Measurements from ENCODE around the gene ATP10A. TPM values are rescaled to one million over a fixed set of nuclear protein-coding genes. Genes with fewer than 3 reads are reported as not detected.

Gene ATP10A
- total RNA-seq, 4 donors from 2014 or later = 8.1 to 36.0 (median 17.9) TPM

- DNase-seq (ENCODE audit: low spot score in 2 of 2) = no peak
- peaks cover 0 to 55% (median 3%) of the 10 kb centered on the region in 4 donors for H3K4me1 ChIP-seq
- no peaks in the 10 kb centered on the region for H3K9me3 ChIP-seq
- H3K36me3 ChIP-seq = no peaks in the 10 kb centered on the region
- H3K27me3 ChIP-seq = no peaks in the 10 kb centered on the region
- H3K4me3 ChIP-seq = no peak overlapping the region
- WGBS, 2 donors = 54 to 71% methylated on average over 19 of the region's 19 CpGs
- TF ChIP-seq EP300 (IDR thresholded peaks at IDR 0.05) (no peak), POLR2A (IDR thresholded peaks at IDR 0.05) (no peak), CTCF (IDR thresholded peaks at IDR 0.05) (no peak)
- H3K27ac ChIP-seq = no peak overlapping the region
These were observed 63.0 kb downstream of the ATP10A start for GRCh38 chr15:25799906-25800700.

DNA sequence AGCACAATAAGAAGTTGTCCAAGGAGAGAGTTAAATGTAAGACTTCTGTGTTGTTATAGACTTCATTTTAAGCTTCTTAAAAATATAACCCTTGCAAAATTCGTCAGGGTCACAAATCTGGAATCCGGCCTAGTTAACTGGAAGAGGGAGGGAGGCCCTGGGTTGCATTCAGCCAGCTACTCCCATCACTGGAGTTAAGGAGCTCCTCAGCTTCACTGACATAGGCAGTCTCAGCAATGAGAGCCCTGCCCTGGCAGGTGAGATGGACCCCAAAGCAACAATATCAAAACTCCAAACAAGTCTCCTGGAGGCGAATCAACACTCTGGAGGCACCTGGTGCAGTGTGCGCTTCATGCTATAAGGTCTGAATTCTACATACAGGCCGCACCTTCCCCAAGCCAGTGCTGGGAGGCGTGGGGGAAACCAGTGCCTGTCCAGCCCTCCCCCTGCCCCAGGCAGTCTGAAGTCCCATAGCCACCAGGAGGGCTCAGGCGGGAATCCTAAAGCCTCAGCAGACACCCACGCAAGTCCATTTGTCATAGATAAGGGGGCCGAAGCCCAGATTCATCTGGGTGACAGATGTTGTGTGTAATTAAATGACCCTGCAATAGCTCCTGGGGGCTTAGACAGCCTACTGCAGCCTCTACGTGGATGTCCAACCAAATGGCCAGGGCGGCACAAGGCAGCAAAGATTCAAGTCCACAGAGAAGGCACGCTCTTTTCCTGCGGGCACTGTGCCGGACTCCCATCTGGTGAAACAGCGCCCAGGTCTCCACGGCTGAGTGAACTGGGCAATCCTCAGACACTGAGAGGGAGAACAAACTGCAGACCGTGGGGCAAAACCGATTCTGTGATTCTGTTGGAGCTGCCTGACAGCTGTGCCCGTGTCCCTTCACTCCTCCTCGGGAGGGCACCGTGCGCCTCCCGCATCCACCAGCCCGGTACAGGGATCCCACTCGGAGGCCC lies 64.9 kb downstream of the ATP10A start:
- no peak overlapping the region for H3K4me3 ChIP-seq
- peaks cover 0 to 55% (median 3%) of the 10 kb centered on the region in 4 donors for H3K4me1 ChIP-seq
- 80 to 83% methylated on average over 21 to 25 of the region's 25 CpGs for WGBS, 2 donors
- DNase-seq (ENCODE audit: low spot score in 2 of 2) = no peak
- no peaks in the 10 kb centered on the region for H3K9me3 ChIP-seq
- H3K27ac ChIP-seq = peak overlapping the region in 1 of 4 donors; percentile 75
- H3K36me3 ChIP-seq = no peaks in the 10 kb centered on the region
- no peak for TF ChIP-seq EP300 (IDR thresholded peaks at IDR 0.05)
- TF ChIP-seq POLR2A (IDR thresholded peaks at IDR 0.05) = no peak
- no peak for TF ChIP-seq CTCF (IDR thresholded peaks at IDR 0.05)
- no peaks in the 10 kb centered on the region for H3K27me3 ChIP-seq

DNA sequence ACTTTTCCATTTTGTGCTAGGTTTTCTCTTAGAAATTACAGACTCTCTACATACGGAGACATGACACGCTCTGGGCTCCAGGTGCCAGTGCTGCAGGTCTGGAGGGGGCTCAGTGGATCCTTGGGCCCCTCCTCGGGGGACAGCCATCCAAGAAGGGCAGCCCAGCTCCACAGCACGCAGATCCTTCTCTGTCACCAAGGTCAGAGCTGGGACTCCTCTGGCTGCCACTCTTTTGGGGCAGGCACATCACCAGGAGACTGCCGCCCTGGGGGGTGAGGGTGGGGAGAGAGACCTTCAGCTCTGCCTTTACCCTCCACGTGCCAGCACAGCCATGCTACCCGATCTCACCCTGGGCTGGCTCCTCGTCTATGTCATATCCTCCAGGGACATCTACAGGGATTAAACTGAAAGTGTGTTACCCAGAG lies 65.6 kb downstream of the ATP10A start:
- WGBS, 2 donors = 43 to 66% methylated on average over 5 to 8 of the region's 8 CpGs
- TF ChIP-seq CTCF (IDR thresholded peaks at IDR 0.05) = no peak
- TF ChIP-seq POLR2A (IDR thresholded peaks at IDR 0.05) = no peak
- no peak for TF ChIP-seq EP300 (IDR thresholded peaks at IDR 0.05)
- H3K36me3 ChIP-seq = no peaks in the 10 kb centered on the region
- H3K27ac ChIP-seq = peak overlapping the region in 2 of 4 donors; percentile 42 to 75
- no peak overlapping the region for H3K4me3 ChIP-seq
- DNase-seq (ENCODE audit: low spot score in 2 of 2) = no peak
- no peaks in the 10 kb centered on the region for H3K9me3 ChIP-seq
- no peaks in the 10 kb centered on the region for H3K27me3 ChIP-seq
- H3K4me1 ChIP-seq = peaks cover 0 to 53% (median 3%) of the 10 kb centered on the region in 4 donors

DNA sequence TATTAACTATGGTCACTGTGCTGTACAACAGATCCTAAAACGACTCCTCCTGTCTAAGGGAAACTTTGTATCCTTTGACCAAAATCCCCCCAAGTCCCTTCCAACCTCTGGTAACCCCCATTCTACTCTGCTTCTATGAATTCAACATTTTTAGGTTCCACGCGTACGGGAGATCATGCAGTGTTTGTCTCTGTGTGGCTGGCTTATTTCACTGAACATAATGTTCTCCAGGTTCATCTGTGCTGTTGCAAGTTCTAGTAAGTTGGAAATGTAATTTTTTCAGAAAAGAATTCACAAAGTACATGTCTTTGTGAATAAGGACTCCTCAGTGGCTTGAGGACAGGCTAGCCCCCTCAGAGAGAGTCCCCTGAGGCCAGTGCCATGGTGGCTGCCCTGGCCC lies 66.1 kb downstream of the ATP10A start:
- DNase-seq (ENCODE audit: low spot score in 2 of 2) = no peak
- peak in 1 of 2 donors; percentile 55 for TF ChIP-seq EP300 (IDR thresholded peaks at IDR 0.05)
- no peak for TF ChIP-seq CTCF (IDR thresholded peaks at IDR 0.05)
- Histone ChIP-seq H3K4me3 (no peak overlapping the region), H3K27me3 (no peaks in the 10 kb centered on the region), H3K9me3 (no peaks in the 10 kb centered on the region), H3K36me3 (no peaks in the 10 kb centered on the region), H3K27ac (peak overlapping the region in 1 of 4 donors; percentile 75), H3K4me1 (peaks cover 0 to 51% (median 3%) of the 10 kb centered on the region in 4 donors)
- WGBS, 2 donors = 74 to 78% methylated on average over 4 of the region's 4 CpGs
